GM21423 (cell line): ENCODE results near the gene ERMP1.
A peak's percentile ranks its signal among the peaks of the same experiment; 100 is the strongest.
"Not testable (repeated sequence)": the region's sequence is repeated elsewhere in the genome, so short reads cannot be mapped to it uniquely, and the experiment has no call there.

ENCODE experiments used
- ATAC-seq: cut with Tn5 transposase; IDR thresholded peaks from one replicate; pipeline ENCODE4 v1.9.1; 2021; ENCODE audit warnings: mild to moderate bottlenecking, moderate library complexity; ENCODE audit not compliant: unreplicated experiment

ERMP1 gene

GRCh38 chr9:5786370-5787127 lies 46.4 kb downstream of the ERMP1 start:
- ATAC-seq, result no peak

- ATAC-seq, result no peak
Observed at GRCh38 chr9:5784526-5785315, 48.2 kb downstream of the ERMP1 start.

- no peak for ATAC-seq
Observed at GRCh38 chr9:5783982-5784381, 48.9 kb downstream of the ERMP1 start.

GRCh38 chr9:5783420-5783819 lies 49.5 kb downstream of the ERMP1 start:
- not testable (repeated sequence) for ATAC-seq

GRCh38 chr9:5779705-5780218 lies 53.2 kb downstream of the ERMP1 start:
- not testable (repeated sequence) for ATAC-seq

GRCh38 chr9:5778805-5779204 lies 54.1 kb downstream of the ERMP1 start:
- ATAC-seq, result no peak

- no peak for ATAC-seq
Observed at GRCh38 chr9:5773324-5773999, 59.5 kb downstream of the ERMP1 start.

GRCh38 chr9:5767968-5768932 lies 64.7 kb downstream of the ERMP1 start:
- ATAC-seq, result no peak

GRCh38 chr9:5764130-5764868 lies 68.6 kb downstream of the ERMP1 start:
- peak; percentile 91 for ATAC-seq

GRCh38 chr9:5762421-5762820 lies 70.5 kb downstream of the ERMP1 start:
- ATAC-seq, result no peak

- ATAC-seq, result no peak
Observed at GRCh38 chr9:5760338-5760737, 72.6 kb downstream of the ERMP1 start.

GRCh38 chr9:5756633-5757032 lies 76.3 kb downstream of the ERMP1 start:
- no peak for ATAC-seq

- ATAC-seq, result no peak
Observed at GRCh38 chr9:5750569-5750968, 82.3 kb downstream of the ERMP1 start.

- no peak for ATAC-seq
Observed at GRCh38 chr9:5749306-5749705, 83.6 kb downstream of the ERMP1 start.

- no peak for ATAC-seq
Observed at GRCh38 chr9:5748438-5748837, 84.5 kb downstream of the ERMP1 start.

- ATAC-seq, result no peak
Observed at GRCh38 chr9:5743109-5743508, 89.8 kb downstream of the ERMP1 start.

GRCh38 chr9:5736563-5737346 lies 96.2 kb downstream of the ERMP1 start:
- ATAC-seq, result no peak

GRCh38 chr9:5735072-5735471 lies 97.8 kb downstream of the ERMP1 start:
- no peak for ATAC-seq
